BJ (cell line): ENCODE results near the gene DNM1. TPM values are rescaled to one million over a fixed set of nuclear protein-coding genes. Genes with fewer than 3 reads are reported as not detected.
A peak's percentile ranks its signal among the peaks of the same experiment; 100 is the strongest.

Experiments used
- CTCF ChIA-PET: fragments of 350-600 bp; formaldehyde crosslinking; extraction: SDS; loops from one replicate; lab custom pipeline; 2021; ENCODE audit warnings: antibody characterized with exemption, inconsistent platforms; lab: Yijun Ruan, JAX
- POLR2A ChIA-PET: fragments of 300-600 bp; sonication (Branson Sonifier 250); formaldehyde crosslinking; extraction: SDS; loops from one replicate; lab custom pipeline; 2021; ENCODE audit warnings: antibody characterized with exemption; lab: Charles Lee
- DNase-seq: peaks from one replicate; pipeline ENCODE4 v3.0.0-alpha.2; 2011; ENCODE audit warnings: low read depth
- H3K27me3 ChIP-seq: 2 replicates; pipeline ENCODE4 v1.6.0; 2011; ENCODE audit warnings: low read length; ENCODE audit not compliant: control insufficient read depth, insufficient read depth
- H3K36me3 ChIP-seq: 2 replicates; pipeline ENCODE4 v1.5.1; 2011; ENCODE audit warnings: low read length; ENCODE audit not compliant: control insufficient read depth, insufficient read depth
- H3K4me3 ChIP-seq: 2 replicates; pipeline ENCODE4 v1.5.1; 2011; ENCODE audit warnings: low read depth, mild to moderate bottlenecking, control low read depth, low read length
- CTCF ChIP-seq: IDR thresholded peaks from 2 replicates; pipeline ENCODE4 v1.5.1; 2011; ENCODE audit warnings: low read depth, mild to moderate bottlenecking, control low read depth, inconsistent platforms, low read length, moderate library complexity; ENCODE audit not compliant: insufficient read depth
- polyA minus RNA-seq: library from RNA; depleted of rRNA, polyadenylated mRNA; stranded (reverse); fragments of >200 nt; gene quantifications from 2 replicates; pipeline ENCODE4 v1.2.3, GENCODE V29; 2011; rRNA and poly(A)+ RNA removed
- polyA plus RNA-seq: library from polyadenylated mRNA; depleted of rRNA; stranded (reverse); fragments of >200 nt; gene quantifications from 2 replicates; pipeline ENCODE4 v1.2.3, GENCODE V29; 2011; rRNA removed

Gene DNM1
- 6.4 and 8.4 TPM in 2 replicates for polyA plus RNA-seq
- 15.1 and 23.2 TPM in 2 replicates for polyA minus RNA-seq

GRCh38 chr9:128203024-128203706, at the start of gene DNM1:
DNM1 (plus strand) TSS chr9:128203379; CDS start chr9:128203471, 92 bp downstream.
- CTCF ChIA-PET: interaction anchor here (0.7 to 2.0 kb wide), 9 partner anchors 8 to 65 kb away, joined by 3 to 10 read pairs (median 5); no protein-coding TSS in a partner anchor

GRCh38 chr9:128153947-128154695, 49.1 kb upstream of the DNM1 start:
- CTCF ChIA-PET: no interaction called here
- Histone ChIP-seq H3K36me3 (no peaks in the 10 kb centered on the region), H3K4me3 (no peak overlapping the region), H3K27me3 (peaks cover under 1% of the 10 kb centered on the region)
- no peak for DNase-seq
- POLR2A ChIA-PET: no interaction called here
- TF ChIP-seq CTCF: no peak

More at GRCh38 chr9:128203024-128203706, at the start of gene DNM1:
- H3K4me3 ChIP-seq: peak within 1 kb of the TSS; percentile 61
- DNase-seq: no peak
- POLR2A ChIA-PET: no interaction called here
- TF ChIP-seq CTCF: peak; percentile 17; the same call in 1 of the 2 replicates
- no peaks in the 10 kb centered on the region for H3K27me3 ChIP-seq
- no peaks in the 10 kb centered on the region for H3K36me3 ChIP-seq

GRCh38 chr9:128155736-128156500, 47.3 kb upstream of the DNM1 start:
- Histone ChIP-seq H3K27me3 (no peaks in the 10 kb centered on the region; the same call in 1 of the 2 replicates), H3K4me3 (no peak overlapping the region), H3K36me3 (no peaks in the 10 kb centered on the region)
- DNase-seq: no peak
- POLR2A ChIA-PET: no interaction called here
- no peak for TF ChIP-seq CTCF
- CTCF ChIA-PET: interaction anchor here (0.6 to 0.7 kb wide), 3 partner anchors 19 to 1011 kb away, joined by 3 to 4 read pairs (median 3); no protein-coding TSS in a partner anchor

GRCh38 chr9:128159522-128159783, 43.7 kb upstream of the DNM1 start:
- H3K4me3 ChIP-seq: peak overlapping the region; percentile 45
- peaks cover 18% of the 10 kb centered on the region for H3K36me3 ChIP-seq
- no peaks in the 10 kb centered on the region for H3K27me3 ChIP-seq
- no peak for TF ChIP-seq CTCF
- ChIA-PET CTCF (interaction anchor here (0.6 to 0.9 kb wide), 2 partner anchors 22 to 31 kb away, joined by 3 read pairs; no protein-coding TSS in a partner anchor), POLR2A (no interaction called here)
- no peak for DNase-seq
